Measurements from ENCODE around the gene NUAK2.

DNA sequence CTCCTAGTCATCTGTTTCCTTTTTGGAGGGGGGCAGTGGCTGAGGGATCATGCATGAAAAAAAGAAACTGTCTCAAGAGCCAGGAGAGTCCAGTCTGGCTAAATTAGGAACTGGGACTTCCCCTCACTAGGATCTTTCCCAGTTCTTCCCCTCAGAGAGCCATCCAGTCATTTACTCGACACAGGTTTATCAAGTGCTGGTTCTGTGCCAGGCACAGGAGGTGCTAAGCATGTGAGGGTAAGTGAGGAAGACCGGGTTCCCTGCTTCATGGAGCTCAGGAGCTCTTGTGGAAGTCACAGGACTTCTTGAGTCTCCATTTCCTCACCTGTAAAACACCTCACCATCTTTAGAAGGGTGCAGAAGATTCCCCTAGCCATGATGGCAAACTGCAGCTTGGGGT, 8.6 kb upstream of the NUAK2 start:
- TF ChIP-seq, protein P1, sequence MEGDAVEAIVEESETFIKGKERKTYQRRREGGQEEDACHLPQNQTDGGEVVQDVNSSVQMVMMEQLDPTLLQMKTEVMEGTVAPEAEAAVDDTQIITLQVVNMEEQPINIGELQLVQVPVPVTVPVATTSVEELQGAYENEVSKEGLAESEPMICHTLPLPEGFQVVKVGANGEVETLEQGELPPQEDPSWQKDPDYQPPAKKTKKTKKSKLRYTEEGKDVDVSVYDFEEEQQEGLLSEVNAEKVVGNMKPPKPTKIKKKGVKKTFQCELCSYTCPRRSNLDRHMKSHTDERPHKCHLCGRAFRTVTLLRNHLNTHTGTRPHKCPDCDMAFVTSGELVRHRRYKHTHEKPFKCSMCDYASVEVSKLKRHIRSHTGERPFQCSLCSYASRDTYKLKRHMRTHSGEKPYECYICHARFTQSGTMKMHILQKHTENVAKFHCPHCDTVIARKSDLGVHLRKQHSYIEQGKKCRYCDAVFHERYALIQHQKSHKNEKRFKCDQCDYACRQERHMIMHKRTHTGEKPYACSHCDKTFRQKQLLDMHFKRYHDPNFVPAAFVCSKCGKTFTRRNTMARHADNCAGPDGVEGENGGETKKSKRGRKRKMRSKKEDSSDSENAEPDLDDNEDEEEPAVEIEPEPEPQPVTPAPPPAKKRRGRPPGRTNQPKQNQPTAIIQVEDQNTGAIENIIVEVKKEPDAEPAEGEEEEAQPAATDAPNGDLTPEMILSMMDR (IDR thresholded peaks at IDR 0.05; ENCODE audit: low read depth, low read length, missing input control), result no peak
- TF ChIP-seq SP1 (IDR thresholded peaks at IDR 0.05) (no peak), RAD21 (IDR thresholded peaks at IDR 0.05) (no peak)
